DOHH2 (cell line): Measurements from ENCODE around the gene SH3PXD2A.

Experiments
- H3F3A ChIP-seq: fragments of 200-600 bp; sonication (generic), shearing (Covaris generic); 2 replicates; pipeline ENCODE4 v1.6.0; 2016; ENCODE audit warnings: antibody characterized with exemption, mild to moderate bottlenecking; ENCODE audit not compliant: control insufficient read depth, insufficient read depth
- H3K27ac ChIP-seq: fragments of 200-600 bp; sonication (generic); 2 replicates; pipeline ENCODE4 v1.5.1; 2014; ENCODE audit warnings: low read depth, mild to moderate bottlenecking, low read length, moderate library complexity
- H3K27me3 ChIP-seq: fragments of 200-600 bp; sonication (generic); 2 replicates; pipeline ENCODE4 v1.6.1; 2014; ENCODE audit warnings: mild to moderate bottlenecking, low read length, mixed read lengths; ENCODE audit not compliant: control insufficient read depth
- H3K36me3 ChIP-seq: fragments of 200-600 bp; sonication (generic); 2 replicates; pipeline ENCODE4 v1.6.1; 2014; ENCODE audit warnings: mild to moderate bottlenecking, low read length, moderate library complexity, mixed read lengths; ENCODE audit not compliant: control insufficient read depth
- H3K4me1 ChIP-seq: fragments of 200-600 bp; sonication (generic); 2 replicates; pipeline ENCODE4 v1.6.1; 2014; ENCODE audit warnings: mild to moderate bottlenecking, low read length, mixed read lengths; ENCODE audit not compliant: control insufficient read depth
- H3K4me2 ChIP-seq: fragments of 200-600 bp; sonication (generic); 2 replicates; pipeline ENCODE4 v1.6.0; 2014; ENCODE audit warnings: mild to moderate bottlenecking, low read length, moderate library complexity
- H3K4me3 ChIP-seq: fragments of 200-600 bp; sonication (generic); 2 replicates; pipeline ENCODE4 v1.5.1; 2014; ENCODE audit warnings: mild to moderate bottlenecking, low read length, mixed read lengths
- H3K79me2 ChIP-seq: fragments of 200-600 bp; sonication (generic); 2 replicates; pipeline ENCODE4 v1.6.1; 2014; ENCODE audit warnings: mild to moderate bottlenecking, low read length, mixed read lengths; ENCODE audit not compliant: control insufficient read depth
- H3K9me2 ChIP-seq: fragments of 200-600 bp; sonication (generic); replicated peaks from 2 replicates; pipeline ENCODE4 v1.6.1; 2014; ENCODE audit warnings: mild to moderate bottlenecking, low read length, mixed read lengths; ENCODE audit not compliant: control insufficient read depth
- H3K9me3 ChIP-seq: fragments of 200-600 bp; sonication (generic); 2 replicates; pipeline ENCODE4 v1.6.1; 2014; ENCODE audit warnings: antibody characterized with exemption, low read length, mixed read lengths; ENCODE audit not compliant: control insufficient read depth, insufficient read depth
- H4K20me1 ChIP-seq: fragments of 200-600 bp; sonication (generic); 2 replicates; pipeline ENCODE4 v1.6.0; 2014; ENCODE audit warnings: low read depth, mild to moderate bottlenecking, antibody characterized with exemption, low read length, moderate library complexity; ENCODE audit not compliant: control insufficient read depth, insufficient read depth
- CTCF ChIP-seq: fragments of 200-600 bp; sonication (generic); IDR thresholded peaks from one replicate; pipeline ENCODE4 v1.5.1; 2014; ENCODE audit warnings: antibody characterized with exemption, mild to moderate bottlenecking, low read depth, low read length; ENCODE audit not compliant: poor library complexity, severe bottlenecking
- EZH2phosphoT487 ChIP-seq: fragments of 200-600 bp; sonication (generic); IDR thresholded peaks from 2 replicates; pipeline ENCODE4 v1.6.1; 2017; ENCODE audit warnings: borderline replicate concordance, mild to moderate bottlenecking, antibody characterized with exemption, low read length, moderate library complexity, mixed read lengths

The SH3PXD2A gene

GRCh38 chr10:103818765-103819374 lies 36.5 kb downstream of the SH3PXD2A start:
- Histone ChIP-seq H3K4me3 (no peak overlapping the region), H3F3A (no peaks in the 10 kb centered on the region), H3K4me1 (no peaks in the 10 kb centered on the region; the same call in 1 of the 2 replicates), H3K27me3 (peaks cover 37% of the 10 kb centered on the region), H3K4me2 (no peak overlapping the region), H4K20me1 (no peaks in the 10 kb centered on the region), H3K27ac (no peak overlapping the region), H3K79me2 (no peaks in the 10 kb centered on the region), H3K9me3 (no peaks in the 10 kb centered on the region), H3K36me3 (no peaks in the 10 kb centered on the region), H3K9me2 (no peaks in the 10 kb centered on the region)
- TF ChIP-seq CTCF, result no peak
- TF ChIP-seq EZH2phosphoT487, result no peak

DNA sequence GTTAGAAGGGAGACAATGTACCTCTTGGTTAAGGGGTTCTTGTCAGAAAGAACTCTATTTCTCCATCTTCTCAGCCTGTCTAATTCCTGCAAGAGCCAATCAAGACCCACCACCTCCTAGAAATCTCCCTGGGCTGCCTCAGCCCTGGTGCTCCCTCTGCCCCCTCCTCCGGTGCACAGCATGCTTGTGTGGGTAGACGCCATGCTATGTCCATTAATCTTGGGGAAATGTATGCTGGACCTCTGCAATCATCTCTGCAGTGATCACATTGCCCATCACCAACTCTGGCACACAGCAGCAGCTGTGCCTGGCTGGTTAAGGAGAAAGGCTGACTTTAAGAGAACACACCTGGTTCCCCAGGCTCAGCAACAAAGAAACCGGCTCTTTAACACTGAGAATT lies 37.3 kb downstream of the SH3PXD2A start:
- Histone ChIP-seq H3K36me3 (no peaks in the 10 kb centered on the region), H3F3A (no peaks in the 10 kb centered on the region), H3K4me2 (no peak overlapping the region), H3K9me3 (no peaks in the 10 kb centered on the region), H4K20me1 (no peaks in the 10 kb centered on the region), H3K4me1 (no peaks in the 10 kb centered on the region; the same call in 1 of the 2 replicates), H3K27me3 (peaks cover 36% of the 10 kb centered on the region), H3K27ac (no peak overlapping the region), H3K4me3 (no peak overlapping the region), H3K9me2 (no peaks in the 10 kb centered on the region), H3K79me2 (no peaks in the 10 kb centered on the region)
- TF ChIP-seq EZH2phosphoT487, result no peak
- no peak for TF ChIP-seq CTCF

DNA sequence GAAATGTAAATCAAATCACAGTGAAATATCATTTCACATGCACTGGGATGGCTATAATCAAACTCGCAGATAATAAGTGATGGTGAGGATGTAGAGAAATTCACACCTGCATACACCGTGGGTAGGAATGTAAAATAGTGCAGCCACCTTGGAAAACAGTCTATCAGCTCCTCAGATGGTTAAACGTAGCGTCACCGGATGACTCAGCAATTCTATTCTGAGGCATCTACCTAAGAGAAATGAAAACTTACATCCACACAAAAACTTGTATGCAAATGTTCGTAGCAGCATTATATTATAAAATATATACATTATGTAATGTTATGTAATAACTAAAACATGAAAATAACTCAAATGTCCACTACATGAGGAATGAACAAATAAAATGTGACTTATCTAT lies 38.9 kb downstream of the SH3PXD2A start:
- no peaks in the 10 kb centered on the region for H3K36me3 ChIP-seq
- no peak overlapping the region for H3K4me2 ChIP-seq
- no peaks in the 10 kb centered on the region for H3K9me3 ChIP-seq
- no peaks in the 10 kb centered on the region for H3F3A ChIP-seq
- no peaks in the 10 kb centered on the region; the same call in 1 of the 2 replicates for H3K4me1 ChIP-seq
- TF ChIP-seq CTCF, result no peak
- no peaks in the 10 kb centered on the region for H4K20me1 ChIP-seq
- no peaks in the 10 kb centered on the region for H3K9me2 ChIP-seq
- H3K27me3 ChIP-seq, result peaks cover 25% of the 10 kb centered on the region
- no peak overlapping the region for H3K4me3 ChIP-seq
- no peak overlapping the region for H3K27ac ChIP-seq
- H3K79me2 ChIP-seq, result no peaks in the 10 kb centered on the region
